Upper lobe of right lung (tissue), 1 donor: ENCODE results near the gene ACTL7A. TPM values are rescaled to one million over a fixed set of nuclear protein-coding genes. Genes with fewer than 3 reads are reported as not detected.

ENCODE experiments used
- ATAC-seq: fragments of 200-7000 bp; cut with Tn5 transposase; one replicate; pipeline ENCODE4 v1.9.1; 2020; ENCODE audit warnings: mild to moderate bottlenecking, moderate library complexity
- DNase-seq: peaks from one replicate; pipeline ENCODE4 v3.0.0-alpha.2; 2020
- H3K27ac ChIP-seq: fragments of 200-600 bp; one replicate; pipeline ENCODE4 v1.8.0; 2022
- H3K27me3 ChIP-seq: fragments of 200-600 bp; one replicate; pipeline ENCODE4 v1.8.0; 2022; ENCODE audit warnings: mild to moderate bottlenecking
- H3K36me3 ChIP-seq: fragments of 200-600 bp; one replicate; pipeline ENCODE4 v1.8.0; 2022
- H3K4me1 ChIP-seq: fragments of 200-600 bp; one replicate; pipeline ENCODE4 v1.8.0; 2022
- H3K4me3 ChIP-seq: fragments of 200-600 bp; one replicate; pipeline ENCODE4 v1.8.0; 2022; ENCODE audit warnings: mild to moderate bottlenecking
- H3K9me3 ChIP-seq: fragments of 200-600 bp; one replicate; pipeline ENCODE4 v1.8.0; 2022
- CTCF ChIP-seq: fragments of 200-600 bp; IDR thresholded peaks from one replicate; pipeline ENCODE4 v1.8.0; 2022; ENCODE audit warnings: antibody characterized with exemption
- intact Hi-C: fragments of 100-400 bp; cut with DNase I; formaldehyde crosslinking; loops from one replicate; pipeline ENCODE4 v1.11.0; 2022
- total RNA-seq: library from RNA; stranded (reverse); fragmentation: NEBNext Ultra II Directional; extraction: Animal tissue kit (Norgen Biotek cat#: 25700); gene quantifications from one replicate; pipeline ENCODE4 v1.2.1, GENCODE V29; 2021
- donor health status: DM: no; HTN: yes; CAD: no; lungs with severe emphysema.

ACTL7A gene
- total RNA-seq, 1 donor from 2014 or later, result not detected

- Histone ChIP-seq H3K36me3 (peaks cover 32% of the 10 kb centered on the region), H3K9me3 (no peaks in the 10 kb centered on the region), H3K4me1 (no peaks in the 10 kb centered on the region), H3K4me3 (no peak overlapping the region), H3K27ac (no peak overlapping the region), H3K27me3 (no peaks in the 10 kb centered on the region)
- DNase-seq (no peak), ATAC-seq (no peak)
- intact Hi-C loops, result no loop called here
- TF ChIP-seq CTCF, result no peak
These were observed 5.8 kb downstream of the ACTL7A start for GRCh38 chr9:108867829-108868228.

GRCh38 chr9:108869092-108869725 lies 7.1 kb downstream of the ACTL7A start:
- ATAC-seq, result peak; percentile 75
- H3K27ac ChIP-seq, result no peak overlapping the region
- no peak for TF ChIP-seq CTCF
- H3K9me3 ChIP-seq, result no peaks in the 10 kb centered on the region
- no peaks in the 10 kb centered on the region for H3K4me1 ChIP-seq
- H3K36me3 ChIP-seq, result peaks cover 46% of the 10 kb centered on the region
- no peak for DNase-seq
- no peak overlapping the region for H3K4me3 ChIP-seq
- H3K27me3 ChIP-seq, result no peaks in the 10 kb centered on the region
- intact Hi-C loops, result no loop called here

DNA sequence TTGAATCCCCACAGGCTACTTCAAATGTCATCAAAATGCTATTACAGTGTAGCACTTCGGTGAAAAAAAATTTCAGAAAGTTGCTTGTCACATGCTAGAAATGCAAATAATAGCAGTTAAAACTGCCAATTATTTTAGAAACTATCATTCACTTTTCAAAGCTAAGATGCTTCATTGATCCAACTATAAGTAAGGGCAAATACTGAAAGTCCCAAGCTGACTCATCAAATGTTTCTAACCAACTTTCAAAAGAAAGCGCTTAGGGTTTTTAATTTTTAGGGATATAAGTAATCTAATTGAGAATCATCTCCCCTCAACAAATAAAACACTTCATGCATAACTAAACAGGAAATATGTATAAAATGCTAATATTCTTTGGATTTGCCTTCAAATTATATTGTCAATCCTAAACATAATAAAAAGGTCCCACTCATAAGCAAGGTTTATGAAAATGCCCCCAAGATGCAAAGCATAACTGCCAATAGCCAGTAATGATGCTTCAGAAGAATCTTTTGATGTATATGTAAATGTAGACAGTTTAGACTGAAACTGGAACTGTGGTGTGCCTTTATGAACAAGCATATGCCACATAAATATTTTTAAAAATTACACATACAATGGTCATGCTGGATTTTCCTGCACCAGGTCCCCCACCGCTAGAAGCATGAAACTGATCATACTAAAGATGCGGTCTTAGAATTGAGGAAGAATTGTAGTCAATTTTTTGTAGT lies 12.2 kb downstream of the ACTL7A start:
- Histone ChIP-seq H3K4me3 (no peak overlapping the region), H3K4me1 (no peaks in the 10 kb centered on the region), H3K36me3 (peaks cover 84% of the 10 kb centered on the region), H3K9me3 (no peaks in the 10 kb centered on the region), H3K27ac (no peak overlapping the region), H3K27me3 (no peaks in the 10 kb centered on the region)
- no peak for DNase-seq
- intact Hi-C loops, result no loop called here
- no peak for ATAC-seq
- TF ChIP-seq CTCF, result no peak

DNA sequence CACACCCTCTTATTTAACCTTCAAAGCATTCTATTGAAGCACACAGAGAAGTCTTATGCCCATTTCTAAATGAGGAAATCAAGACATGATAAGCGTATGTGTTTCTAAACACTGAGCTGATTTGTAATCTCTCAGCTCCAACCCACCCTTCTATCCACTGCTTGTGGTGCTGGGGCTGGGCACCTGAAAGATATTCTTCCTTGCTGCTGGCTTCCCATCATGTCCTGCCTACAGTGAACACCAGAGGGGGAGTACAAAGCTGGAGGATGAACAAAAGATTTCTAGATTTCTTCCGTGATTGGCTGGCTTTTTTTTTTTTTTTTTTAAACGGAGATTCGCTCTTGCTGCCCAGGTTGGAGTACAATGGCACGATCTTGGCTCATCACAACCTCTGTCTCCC lies 14.4 kb downstream of the ACTL7A start:
- H3K9me3 ChIP-seq, result no peaks in the 10 kb centered on the region
- H3K27me3 ChIP-seq, result no peaks in the 10 kb centered on the region
- H3K4me3 ChIP-seq, result no peak overlapping the region
- H3K27ac ChIP-seq, result no peak overlapping the region
- DNase-seq (no peak), ATAC-seq (no peak)
- peaks cover 87% of the 10 kb centered on the region for H3K36me3 ChIP-seq
- no peak for TF ChIP-seq CTCF
- intact Hi-C loops, result no loop called here
- no peaks in the 10 kb centered on the region for H3K4me1 ChIP-seq

- no peaks in the 10 kb centered on the region for H3K9me3 ChIP-seq
- intact Hi-C loops, result no loop called here
- no peak overlapping the region for H3K27ac ChIP-seq
- no peak for TF ChIP-seq CTCF
- peaks cover 92% of the 10 kb centered on the region for H3K36me3 ChIP-seq
- no peaks in the 10 kb centered on the region for H3K4me1 ChIP-seq
- DNase-seq (no peak), ATAC-seq (no peak)
- no peaks in the 10 kb centered on the region for H3K27me3 ChIP-seq
- H3K4me3 ChIP-seq, result no peak overlapping the region
These were observed 15.5 kb downstream of the ACTL7A start for GRCh38 chr9:108877524-108877923.
